Activated effector memory CD4-positive, alpha-beta T cell treated with Interleukin-2 at 50 U/mL for 16 hours (primary cell): ENCODE measurements around the gene GPER1.
"Not testable (repeated sequence)": the region's sequence is repeated elsewhere in the genome, so short reads cannot be mapped to it uniquely, and the experiment has no call there.

ENCODE experiments used
- DNase-seq: peaks from one replicate; pipeline ENCODE4 v3.0.0-alpha.2; 2020

The GPER1 gene

DNA sequence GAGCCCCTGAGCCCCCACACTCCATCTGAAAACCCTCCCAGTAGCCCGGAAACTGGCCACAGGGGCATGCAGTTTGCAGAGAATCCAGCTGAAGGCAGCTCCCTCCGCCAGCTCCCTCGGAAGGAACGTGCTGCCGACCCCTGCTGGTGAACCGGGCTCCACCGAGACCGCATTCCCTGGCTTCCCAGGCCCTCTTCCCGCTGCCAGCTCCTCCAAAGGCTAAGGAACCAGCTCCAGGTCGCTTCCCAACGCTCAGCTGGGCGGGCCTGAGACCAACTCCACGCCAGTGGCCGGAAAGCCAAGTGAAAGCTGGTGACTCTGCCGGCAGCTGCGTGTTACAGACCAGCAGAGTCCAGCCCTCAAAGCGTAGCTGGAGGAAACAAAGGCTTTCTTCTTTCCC is 35.8 kb downstream of the GPER1 start:
- DNase-seq, result no peak

DNA sequence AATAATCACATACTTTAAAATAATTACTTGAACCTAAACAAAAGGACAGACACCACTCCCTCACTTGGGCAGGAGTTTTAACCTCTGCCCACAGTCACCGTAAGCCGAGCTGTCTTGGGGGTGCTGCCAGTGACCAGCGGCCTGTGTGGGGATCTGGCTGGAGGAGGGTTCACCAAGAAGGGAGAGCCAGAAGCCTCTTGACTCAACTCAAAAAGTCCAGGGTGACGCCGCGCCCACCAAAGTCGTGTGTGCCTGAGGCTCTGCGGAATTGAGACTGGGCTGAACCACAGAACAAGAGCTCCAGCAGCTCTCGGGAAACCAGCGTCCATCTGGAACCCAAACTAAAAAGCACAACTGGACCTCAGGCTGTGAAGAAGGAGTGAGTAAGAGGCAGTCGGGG is 36.3 kb downstream of the GPER1 start:
- DNase-seq, result no peak

DNA sequence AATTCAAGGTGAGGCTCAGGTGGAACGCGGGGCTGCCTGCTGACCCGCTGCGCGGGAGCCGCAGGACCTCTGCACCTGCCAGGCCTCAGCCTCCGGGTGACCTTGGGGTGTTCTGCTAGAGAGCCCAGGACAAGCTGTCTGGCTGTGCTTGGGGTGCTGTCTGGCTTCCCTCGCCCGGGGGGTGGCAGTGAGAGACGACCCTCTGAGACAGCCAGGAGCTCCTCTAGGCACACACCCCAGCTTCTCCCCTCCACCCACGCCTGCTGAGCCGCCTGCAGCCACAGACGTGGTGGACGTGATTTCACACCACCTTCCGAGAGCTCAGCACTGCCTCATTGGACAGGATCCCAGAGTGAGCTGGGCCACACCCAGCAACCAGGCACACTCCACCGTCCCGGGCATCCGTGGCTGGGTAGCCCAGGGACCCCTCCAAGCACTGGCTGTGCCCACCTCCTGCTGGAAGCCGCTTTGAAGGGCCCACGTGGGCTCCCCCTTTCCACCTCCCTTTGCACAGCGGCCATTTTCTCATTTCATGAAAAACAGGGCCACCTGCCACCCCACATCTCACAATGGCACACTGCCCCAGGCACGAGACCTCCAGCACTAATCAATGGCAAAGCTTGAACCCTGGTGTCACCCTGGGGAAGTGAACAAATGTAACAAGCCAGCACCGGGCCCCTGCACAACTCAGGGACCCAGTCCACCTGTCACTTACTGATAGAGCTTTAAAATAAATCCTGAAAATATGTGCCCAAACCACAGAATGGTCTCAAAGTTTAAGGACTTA is 37.1 kb downstream of the GPER1 start:
- no peak for DNase-seq

DNA sequence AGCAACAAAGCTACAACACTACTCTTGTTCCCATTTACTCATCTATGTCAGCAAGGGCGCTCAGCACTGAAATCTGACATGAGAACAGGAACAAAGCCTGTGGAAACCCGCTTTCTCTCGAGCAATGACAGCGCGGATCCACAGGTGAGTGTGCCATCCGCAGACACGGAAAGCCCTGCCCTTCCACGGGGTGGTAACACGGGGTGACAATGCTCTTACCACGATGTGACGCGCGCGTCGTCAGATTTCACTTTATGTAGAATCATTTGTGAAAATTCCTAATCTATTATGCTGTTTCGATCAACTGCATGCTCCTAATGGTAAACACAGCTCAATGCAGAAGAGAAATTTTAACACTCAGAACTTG is 37.7 kb downstream of the GPER1 start:
- no peak for DNase-seq

DNA sequence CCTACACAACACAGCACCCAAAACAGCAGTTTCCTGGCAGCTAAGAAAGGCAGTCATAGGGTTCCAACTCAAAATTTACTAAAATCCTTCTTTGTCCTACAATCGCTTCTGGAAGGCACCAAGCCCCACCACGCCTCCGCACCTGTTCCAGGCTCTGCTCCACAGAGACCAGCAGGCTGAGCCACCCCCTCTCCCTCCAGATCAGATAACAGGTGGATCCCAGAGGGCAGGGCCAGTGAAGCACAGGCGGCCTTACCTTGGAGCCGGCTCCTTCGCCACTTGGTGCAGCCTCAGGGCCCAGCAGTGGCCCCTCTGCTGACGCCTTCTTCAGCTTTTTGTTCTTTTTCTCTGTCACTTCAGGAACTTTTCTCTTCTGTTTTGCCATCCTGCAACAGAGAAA is 39.1 kb downstream of the GPER1 start:
- DNase-seq, result no peak

DNA sequence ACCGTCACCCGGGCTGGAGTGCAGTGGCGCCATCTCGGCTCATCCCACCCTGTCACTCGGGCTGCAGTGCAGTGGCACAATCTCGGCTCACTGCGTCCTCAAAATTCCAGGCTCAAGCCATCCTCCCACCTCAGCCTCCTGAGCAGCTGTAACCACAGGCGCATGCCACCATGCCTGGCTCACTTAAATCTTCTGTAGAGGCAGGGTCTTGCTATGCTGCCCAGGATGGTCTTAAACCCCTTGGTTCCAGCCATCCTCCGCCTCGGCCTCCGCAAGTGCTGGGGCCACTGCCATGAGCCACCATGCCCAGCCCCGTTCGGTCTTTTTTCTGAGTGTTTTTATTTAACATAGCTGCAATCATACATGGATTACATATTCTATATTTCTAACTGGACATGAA is 41.5 kb downstream of the GPER1 start:
- no peak for DNase-seq

DNA sequence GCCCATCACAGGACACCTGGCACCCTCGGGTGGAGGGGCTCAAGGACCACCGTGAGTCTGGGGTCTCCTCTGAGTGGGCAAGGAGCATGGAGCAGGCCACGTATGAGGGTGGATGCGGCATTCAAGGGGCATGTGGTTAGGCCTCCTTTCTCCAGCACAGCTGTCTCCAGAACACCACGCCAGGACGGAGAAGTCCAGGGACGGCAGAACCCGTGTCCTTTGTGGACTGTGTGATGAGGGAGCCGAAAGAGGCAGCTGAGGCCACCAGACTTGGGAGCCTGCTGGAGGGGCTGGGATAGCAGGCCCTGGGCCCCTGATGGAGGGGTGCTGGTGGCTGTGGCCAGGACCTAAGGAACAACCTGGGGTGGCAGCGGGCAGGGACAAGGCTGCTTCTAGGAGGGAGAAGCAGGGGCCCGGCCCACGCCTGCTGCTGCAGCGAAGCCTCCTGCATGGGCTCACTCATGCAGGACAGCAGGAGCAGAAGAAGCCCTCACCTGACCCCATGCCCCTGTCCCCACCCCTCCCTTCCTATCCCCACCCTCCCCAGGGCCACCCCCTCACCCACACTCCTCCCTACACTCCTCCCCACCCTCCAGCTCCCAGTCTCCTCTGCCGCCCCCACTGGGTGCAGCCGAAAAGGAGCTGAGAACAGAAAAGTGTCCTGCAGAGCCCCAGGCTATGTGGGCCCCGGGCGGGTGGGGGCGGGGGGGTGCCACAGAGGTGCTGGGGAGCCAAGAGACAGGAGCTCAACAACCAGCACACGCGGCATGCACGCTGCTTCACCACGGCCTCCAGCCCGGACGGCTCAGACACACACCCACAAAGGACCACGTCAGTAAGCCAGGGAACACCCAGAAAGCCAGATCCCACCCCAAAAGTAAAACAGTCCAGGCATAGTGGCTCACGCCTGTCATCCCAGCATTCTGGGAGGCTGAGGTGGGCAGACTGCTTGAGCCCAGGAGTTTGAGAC is 42.4 kb downstream of the GPER1 start:
- DNase-seq, result no peak

DNA sequence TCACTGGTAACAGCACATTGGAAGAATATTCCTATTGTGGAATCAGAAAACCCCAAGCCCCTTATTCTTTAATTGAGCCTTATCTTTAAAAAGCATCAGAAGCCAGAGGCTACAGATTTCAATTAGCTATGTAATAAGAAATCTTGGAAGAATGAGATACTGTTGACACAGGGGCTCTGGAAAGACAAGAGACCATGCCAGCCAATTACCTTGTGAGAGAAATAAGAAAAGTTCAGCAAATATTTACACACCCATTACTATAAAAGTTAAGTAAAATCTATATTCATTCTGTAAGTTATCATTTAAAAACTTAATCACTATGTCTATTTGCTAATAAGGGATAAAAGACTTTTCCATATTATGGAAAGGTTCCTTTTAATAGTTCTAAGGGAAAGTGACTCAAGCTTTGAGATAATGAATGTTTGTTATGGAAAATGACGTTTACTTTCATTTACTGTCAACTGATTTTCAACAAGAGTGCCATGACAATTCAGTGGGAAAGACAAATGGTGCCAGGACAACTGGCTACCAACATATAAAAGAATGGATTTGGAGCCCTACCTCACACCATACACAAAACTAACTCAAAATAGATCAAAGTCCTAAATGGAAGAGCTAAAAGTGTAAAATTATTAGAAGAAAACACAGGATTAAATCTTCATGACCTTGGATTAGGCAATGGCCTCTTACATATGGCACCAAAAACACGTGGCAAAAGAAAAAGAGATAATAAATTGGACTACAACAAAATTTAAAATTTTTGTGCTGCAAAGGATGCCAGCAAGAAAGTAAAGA is 43.8 kb downstream of the GPER1 start:
- no peak for DNase-seq

DNA sequence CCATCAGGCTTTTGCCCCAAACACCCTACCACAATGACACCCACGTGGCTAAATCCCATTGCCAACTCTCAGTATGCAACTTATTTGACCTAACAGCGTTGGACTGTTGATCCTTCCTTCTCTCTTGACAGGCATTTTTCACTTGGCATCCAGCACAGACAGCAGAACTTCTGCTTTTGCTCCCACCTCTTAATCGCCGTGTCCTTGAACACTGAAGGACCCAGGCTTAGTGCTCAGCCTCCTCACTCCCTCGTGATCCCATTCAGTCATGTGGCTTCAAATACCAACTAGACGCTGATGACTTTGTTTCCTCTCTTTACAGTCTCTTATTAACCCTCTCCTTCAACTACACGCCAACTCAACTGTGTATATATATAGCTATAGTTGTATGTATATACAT is 47.0 kb downstream of the GPER1 start:
- no peak for DNase-seq

DNA sequence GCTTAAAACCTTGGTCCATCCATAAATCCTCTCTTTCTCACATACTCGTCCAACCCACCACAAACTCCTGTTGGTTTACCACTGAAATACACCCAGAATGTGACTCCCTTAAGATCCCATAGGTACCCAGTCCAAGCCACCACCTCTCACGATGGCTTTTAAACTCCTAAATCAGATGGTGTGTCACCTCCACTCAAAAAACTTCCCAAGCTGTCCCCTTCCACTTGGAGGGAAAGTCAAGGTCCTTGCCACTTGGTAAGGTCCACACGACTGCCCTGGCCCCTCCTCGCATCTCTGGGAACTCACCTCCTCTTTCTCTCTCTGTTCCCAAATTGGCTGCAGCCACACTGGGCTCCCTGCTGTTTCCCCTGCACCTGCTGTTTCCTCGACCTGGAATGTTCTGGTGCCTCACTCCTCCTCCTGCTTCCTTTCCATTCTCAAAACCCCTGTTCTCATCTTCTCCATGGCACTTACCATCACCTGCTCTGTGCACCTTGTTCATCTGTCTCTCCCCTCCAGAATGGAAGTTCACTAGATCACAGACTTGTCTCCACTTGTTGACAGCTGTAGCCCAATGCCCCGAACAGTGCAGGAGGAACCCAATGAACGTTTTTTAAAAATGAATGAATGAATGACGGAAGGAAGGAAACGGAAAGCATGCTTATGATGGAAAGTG is 49.1 kb downstream of the GPER1 start:
- no peak for DNase-seq

DNA sequence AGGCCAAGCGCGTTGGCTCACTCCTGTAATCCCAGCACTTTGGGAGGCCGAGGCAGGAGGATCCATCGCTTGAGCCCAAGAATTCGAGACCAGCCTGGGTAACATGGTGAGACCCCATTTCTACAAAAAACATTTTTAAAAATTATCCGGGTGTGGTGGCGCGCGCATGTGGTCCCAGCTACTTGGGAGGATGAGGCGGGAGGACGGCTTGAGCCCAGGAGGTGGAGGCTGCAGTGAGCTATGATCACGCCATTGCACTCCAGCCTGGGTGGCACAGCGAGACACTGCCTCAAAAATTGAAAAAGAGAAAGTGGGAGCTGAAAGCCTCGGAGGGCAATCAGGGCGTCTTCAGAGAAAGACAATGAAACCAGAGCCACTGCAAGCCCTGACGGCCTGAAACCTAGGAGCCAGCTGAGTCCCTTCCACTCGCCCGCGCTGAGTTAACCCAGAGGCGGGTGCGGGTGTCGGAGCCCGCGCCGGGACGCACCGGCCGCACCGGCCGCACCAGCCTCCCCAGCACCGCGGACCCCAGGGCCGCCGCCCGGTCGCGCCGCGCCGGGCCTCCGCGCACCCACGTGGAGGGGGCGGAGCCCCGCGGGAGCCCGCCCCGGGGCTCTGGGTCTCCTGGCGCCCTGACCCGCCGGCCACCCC is 49.7 kb downstream of the GPER1 start:
- DNase-seq, result no peak

DNA sequence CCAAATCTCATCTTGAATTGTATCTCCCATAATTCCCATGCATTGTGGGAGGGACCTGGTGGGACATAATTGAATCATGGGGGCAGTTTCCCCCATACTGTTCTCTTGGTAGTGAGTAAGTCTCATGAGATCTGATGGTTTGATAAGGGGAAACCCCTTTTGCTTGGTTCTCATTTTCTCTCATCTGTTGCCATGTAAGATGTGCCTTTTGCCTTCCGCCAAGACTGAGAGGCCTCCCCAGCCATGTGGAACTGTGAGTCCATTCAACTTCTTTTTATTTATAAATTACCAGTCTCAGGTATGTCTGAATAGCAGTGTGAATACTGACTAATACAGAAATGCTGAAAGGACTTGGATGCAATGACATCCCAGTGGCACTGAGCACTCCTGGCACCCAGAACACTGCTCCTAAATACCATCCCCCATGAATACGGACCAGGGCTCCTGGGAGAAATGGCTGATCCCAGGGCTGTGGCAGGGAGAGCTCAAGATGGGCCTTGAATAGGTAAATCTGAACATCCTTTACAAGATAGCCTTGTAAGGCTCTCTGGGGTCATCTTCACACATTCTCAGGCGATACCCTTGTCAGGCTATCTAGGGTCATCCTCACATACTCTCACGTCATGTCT is 52.7 kb downstream of the GPER1 start:
- no peak for DNase-seq

DNA sequence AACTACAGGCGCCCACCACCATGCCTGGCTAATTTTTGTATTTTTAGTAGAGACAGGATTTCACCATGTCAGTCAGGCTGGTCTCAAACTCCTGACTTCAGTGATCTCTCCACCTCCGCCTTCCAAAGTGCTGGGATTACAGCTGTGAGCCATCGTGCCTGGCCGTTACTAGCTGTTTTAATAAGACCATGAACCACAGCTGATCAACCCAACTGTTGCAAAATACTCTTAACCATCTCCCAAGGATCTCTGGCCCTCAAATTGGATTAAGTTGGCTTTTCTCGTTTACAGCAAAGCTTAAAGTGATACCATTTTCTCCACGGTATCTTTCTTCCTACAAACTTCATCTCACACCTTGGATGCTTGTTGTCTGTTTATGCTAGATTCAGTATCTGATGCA is 53.7 kb downstream of the GPER1 start:
- DNase-seq, result no peak

DNA sequence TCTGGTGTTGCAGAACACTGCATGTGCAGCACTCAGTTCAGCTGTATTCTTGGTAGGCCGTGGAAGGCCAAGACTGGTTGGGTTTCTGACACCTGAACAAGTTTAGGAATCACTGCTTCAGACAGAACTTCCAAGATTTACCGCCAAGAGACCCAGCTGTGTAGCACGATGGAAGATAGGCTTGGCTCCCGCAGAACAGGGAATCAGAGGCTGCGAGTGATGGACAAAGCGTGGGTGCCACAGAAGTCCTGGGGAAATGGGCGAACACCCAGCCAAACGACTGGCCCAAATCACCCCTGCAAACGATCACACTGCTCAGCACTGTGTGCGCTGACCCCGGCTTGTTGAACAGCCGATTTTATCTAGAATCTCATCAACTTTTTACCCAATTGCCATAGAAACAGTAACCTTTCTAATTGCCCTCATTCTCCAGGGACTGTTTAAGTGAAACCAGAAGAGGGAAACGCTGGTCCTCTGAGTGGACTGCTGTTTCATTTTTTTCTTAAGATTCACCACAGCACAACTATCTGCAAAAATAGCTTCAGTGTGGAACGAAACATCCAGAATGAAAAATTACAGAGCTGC is 54.2 kb downstream of the GPER1 start:
- no peak for DNase-seq

DNA sequence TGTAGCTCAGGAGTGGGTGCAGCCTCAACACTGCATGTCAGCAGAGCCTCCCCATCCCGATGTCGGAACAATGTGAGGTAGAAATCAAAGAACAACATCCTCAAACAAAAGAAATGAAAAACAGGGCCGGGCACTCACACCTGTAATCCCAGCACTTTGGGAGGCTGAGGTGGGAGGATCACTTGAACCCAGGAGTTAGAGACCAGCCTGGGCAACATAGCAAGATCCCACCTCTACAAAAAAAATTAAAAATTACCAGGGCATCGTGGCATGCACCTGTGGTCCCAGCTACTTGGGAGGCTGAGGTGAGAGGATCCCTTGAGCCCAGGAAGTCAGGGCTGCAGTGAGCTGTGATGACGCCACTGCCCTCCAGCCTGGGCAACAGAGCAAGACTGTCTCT is 55.1 kb downstream of the GPER1 start:
- not testable (repeated sequence) for DNase-seq
